DMS114 treated with DMSO at 0.1 percent for 48 hours (cell line): ENCODE data around the gene FBLL1.
"Not testable (repeated sequence)": the region's sequence is repeated elsewhere in the genome, so short reads cannot be mapped to it uniquely, and the experiment has no call there.

Experiments used
- DNase-seq: peaks from one replicate; lab custom pipeline; 2025; ENCODE audit not compliant: unreplicated experiment; lab: John Stamatoyannopoulos, UW

The FBLL1 gene

GRCh38 chr5:168528521-168529373, at the start of gene FBLL1:
FBLL1 (plus strand) TSS chr5:168529305; CDS start chr5:168529505, 200 bp downstream.
- DNase-seq: peak; percentile 17

GRCh38 chr5:168480601-168481000, 48.5 kb upstream of the FBLL1 start:
- DNase-seq: no peak

- DNase-seq: no peak
These were observed 47.7 kb upstream of the FBLL1 start for GRCh38 chr5:168481330-168481788.

- DNase-seq: no peak
These were observed 46.7 kb upstream of the FBLL1 start for GRCh38 chr5:168482361-168482760.

DNA sequence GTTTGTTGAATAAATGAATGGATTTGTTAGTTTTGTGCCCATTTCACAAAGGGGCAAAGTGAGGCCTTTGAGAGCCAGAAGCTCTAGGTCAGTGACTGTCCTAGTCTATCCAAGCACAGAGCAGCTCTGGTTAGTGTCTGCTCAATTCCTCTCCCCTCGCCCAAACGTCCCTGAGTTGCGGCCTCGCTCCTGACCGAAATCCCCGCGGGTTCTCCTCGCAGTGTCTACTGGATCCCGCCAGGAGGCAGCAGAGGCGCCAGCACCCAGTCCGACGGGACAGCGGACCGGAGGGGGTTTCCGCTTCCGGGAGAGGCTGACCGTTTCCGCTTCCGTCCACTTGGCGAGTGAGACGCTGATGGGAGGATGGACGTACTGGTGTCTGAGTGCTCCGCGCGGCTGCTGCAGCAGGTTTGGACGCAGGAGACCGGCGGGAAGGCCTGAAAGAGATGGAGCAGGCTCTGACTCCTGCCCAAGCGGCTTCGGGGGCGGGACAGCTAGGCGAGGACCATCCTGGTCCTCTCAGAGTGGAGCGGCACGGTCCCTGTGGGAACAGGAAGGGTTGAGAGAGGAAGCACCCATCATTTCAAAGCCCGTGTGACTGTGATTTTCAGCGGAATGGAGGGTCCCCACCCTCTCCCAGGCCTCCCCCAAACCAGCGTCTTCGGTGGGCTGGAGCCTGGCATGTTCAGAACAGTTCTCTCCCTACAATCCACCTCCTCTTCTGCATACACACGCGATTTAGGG, 42.8 kb upstream of the FBLL1 start, which contains the start of gene RARS1:
Gene RARS1, plus strand, starts transcription at position 336 of the 744 bp plus-strand sequence. Its CDS starts 28 bp downstream, at position 364.
- peak; percentile 90 for DNase-seq

- no peak for DNase-seq
These were observed 40.0 kb upstream of the FBLL1 start for GRCh38 chr5:168489059-168489458.

- DNase-seq: no peak
These were observed 35.0 kb upstream of the FBLL1 start for GRCh38 chr5:168494057-168494555.

DNA sequence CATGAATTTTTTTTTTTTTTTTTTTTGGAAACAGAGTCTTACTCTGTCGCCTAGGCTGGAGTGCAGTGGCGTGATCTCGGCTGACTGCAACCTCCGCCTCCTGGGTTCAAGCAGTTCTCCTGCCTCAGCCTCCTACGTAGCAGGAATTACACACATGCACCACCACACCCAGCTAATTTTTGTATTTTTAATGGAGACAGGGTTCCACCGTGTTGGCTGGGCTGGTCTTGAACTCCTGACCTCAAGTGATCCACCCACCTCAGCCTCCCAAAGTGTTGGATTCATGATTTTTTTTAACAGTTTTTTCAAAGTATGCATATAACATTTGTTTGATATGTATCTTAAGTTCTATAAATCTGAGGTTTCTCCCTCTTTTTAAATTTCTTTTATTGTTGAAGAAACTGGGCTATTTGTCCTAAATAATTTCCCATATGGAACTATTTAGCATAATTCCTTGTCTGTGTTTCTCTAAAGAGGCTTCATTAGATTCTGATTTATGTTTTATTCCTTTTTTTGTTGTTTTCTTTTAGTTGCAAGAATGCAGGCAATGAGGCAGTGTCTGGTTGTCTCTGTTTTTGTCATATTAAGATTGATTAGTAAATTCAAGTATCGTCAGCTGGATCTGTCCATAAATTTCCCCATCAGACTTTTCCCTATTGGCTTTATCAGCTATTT, 26.4 kb upstream of the FBLL1 start:
- no peak for DNase-seq

DNA sequence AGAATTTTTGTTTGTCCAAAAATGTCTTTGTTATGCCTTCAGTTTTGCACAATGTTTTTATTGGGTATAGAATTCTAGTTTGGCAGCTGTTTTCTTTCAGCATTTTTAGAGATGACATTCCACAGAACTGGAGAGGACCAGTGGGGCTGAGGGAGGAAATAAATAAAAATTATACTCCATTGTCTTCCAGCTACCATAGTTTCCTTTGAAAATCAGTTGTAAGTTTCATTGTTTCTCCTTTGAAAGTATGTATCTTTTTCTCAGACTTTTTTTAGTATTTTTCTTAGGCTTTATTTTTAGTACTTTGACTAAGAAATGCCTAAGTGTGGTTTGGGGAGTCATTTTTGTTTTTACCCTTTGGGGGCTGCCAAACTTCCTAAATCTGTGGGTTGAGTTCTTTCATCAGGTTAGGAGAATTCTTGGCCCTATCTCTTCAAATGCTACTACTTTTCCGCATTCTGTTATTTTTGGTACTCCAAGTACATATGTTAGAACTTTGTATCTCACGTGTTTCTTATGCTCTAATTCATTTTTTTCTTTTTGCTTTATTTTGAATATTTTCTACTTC, 15.2 kb upstream of the FBLL1 start:
- DNase-seq: no peak

DNA sequence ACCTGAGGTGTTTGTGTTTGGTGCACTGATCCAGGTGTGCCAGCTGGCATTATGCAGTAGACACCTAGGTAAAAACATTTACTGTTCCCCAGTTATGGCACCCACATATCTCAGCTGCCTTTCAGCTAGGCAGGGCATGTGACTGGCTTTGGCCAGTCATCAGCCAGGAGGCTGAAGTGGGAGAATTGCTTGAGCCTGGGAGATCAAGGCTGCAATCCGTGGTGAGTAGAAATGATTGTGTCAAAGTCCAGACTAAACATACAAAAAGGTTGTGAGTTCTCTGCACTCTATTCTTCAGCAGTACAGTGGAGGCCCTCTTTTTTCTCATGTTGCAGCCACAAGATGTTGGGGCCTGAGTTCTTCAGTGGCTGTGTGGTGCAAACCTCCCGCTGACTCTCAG, 3.2 kb upstream of the FBLL1 start:
- DNase-seq: no peak

DNA sequence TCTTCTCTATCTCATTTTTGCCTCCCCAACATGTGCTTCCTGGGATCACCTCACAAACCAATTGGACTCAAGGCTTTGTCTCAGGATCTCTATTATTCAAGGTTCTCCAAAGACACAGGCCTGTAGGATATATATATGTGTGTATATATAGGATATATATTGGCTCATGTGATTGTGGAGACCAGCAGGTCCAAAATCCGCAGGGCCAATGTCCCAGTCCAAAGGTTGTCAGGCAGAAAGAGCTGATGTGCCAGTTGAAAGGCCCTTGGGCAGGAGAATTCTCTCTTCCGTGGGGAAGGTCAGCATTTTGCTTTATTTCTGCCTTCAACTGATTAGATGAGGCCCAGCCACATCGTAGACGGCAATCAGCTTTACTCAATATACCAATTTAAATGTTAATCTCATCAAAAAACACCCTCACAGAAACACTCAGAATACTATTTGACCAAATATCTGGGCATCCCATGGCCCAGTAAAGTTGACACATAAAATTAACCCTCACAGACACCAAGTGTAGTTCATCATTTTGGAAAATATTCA, 1.3 kb upstream of the FBLL1 start:
- DNase-seq: no peak

DNA sequence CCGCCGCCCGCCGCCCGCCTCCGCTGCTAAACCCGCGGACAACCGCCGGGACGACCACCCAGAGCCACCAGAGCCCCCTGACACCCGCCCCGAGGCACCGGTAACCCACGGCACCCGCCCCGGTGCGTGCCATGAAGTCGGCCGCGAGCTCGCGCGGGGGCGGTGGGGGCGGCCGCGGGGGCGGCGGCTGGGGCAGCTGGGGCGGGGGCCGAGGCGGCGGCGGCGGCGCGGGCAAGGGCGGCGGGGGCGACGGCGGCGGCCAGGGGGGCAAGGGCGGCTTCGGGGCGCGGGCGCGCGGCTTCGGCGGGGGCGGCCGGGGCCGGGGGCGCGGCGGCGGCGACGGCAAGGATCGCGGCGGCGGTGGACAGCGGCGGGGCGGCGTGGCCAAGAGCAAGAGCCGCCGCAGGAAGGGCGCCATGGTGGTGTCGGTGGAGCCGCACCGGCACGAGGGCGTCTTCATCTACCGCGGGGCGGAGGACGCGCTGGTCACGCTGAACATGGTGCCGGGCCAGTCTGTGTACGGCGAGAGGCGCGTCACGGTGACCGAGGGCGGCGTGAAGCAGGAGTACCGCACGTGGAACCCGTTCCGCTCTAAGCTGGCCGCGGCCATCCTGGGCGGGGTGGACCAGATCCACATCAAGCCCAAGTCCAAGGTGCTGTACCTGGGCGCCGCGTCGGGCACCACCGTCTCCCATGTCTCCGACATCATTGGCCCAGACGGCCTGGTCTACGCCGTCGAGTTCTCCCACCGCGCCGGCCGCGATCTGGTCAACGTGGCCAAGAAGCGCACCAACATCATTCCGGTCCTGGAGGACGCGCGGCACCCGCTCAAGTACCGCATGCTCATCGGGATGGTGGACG, 499 bp downstream of the FBLL1 start:
- no peak for DNase-seq

DNA sequence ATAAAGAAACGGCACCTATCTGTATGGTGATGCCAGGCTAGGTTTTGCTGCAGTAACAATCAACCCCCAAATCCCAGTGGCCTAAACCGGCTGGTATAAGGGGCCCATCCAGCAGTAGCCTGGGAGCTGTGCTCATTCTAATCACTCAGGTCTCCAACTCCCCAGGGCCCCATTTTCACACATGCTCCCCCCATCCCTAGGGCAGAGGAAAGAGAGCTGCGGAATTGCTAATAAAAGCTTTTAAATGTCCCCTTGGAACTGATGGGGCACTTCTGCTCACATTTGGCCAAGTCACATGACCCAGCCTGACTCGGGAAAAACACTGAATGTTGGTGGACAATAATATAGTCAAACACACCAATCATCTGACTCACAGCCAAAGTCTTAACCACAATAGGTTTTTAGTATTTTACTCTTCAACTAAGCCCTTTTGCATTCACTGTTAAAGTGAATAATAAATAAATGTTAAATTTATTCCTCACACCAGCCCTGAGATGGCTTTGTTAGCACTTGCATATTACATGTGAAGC, 1.6 kb downstream of the FBLL1 start:
- DNase-seq: no peak

GRCh38 chr5:168531191-168531590, 2.1 kb downstream of the FBLL1 start:
- no peak for DNase-seq

- no peak for DNase-seq
These were observed 3.1 kb downstream of the FBLL1 start for GRCh38 chr5:168531987-168532864.

DNA sequence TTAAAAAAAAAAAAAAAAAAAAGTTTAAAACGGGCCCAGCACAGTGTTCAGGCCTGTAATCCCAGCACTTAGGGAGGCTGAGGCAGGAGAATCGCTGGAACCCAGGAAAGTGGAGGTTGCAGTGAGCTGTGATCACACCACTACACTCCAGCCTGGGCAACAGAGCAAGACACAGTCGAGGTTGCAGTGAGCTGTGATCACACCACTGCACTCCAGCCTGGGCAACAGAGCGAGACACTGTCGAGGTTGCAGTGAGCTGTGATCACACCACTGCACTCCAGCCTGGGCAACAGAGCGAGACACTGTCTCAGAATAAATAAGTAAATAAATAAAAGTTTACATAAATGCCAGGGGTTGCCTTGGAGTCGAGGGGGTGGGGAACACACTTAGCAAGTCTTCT, 5.2 kb downstream of the FBLL1 start:
- not testable (repeated sequence) for DNase-seq

- no peak for DNase-seq
These were observed 8.1 kb downstream of the FBLL1 start for GRCh38 chr5:168537176-168537575.

GRCh38 chr5:168549554-168549953, 20.4 kb downstream of the FBLL1 start:
- DNase-seq: no peak
